Left hindlimb (tissue), 1 donor: ENCODE measurements around the gene ADGRD1.

ENCODE experiments used
- DNase-seq: peaks from one replicate; pipeline ENCODE4 v3.0.0-alpha.2; 2018

ADGRD1 gene

GRCh38 chr12:131045705-131046460 is 92.2 kb downstream of the ADGRD1 start:
- DNase-seq: peak; percentile 20

- DNase-seq: peak; percentile 51
Measured at GRCh38 chr12:131046813-131047788, 93.4 kb downstream of the ADGRD1 start.

DNA sequence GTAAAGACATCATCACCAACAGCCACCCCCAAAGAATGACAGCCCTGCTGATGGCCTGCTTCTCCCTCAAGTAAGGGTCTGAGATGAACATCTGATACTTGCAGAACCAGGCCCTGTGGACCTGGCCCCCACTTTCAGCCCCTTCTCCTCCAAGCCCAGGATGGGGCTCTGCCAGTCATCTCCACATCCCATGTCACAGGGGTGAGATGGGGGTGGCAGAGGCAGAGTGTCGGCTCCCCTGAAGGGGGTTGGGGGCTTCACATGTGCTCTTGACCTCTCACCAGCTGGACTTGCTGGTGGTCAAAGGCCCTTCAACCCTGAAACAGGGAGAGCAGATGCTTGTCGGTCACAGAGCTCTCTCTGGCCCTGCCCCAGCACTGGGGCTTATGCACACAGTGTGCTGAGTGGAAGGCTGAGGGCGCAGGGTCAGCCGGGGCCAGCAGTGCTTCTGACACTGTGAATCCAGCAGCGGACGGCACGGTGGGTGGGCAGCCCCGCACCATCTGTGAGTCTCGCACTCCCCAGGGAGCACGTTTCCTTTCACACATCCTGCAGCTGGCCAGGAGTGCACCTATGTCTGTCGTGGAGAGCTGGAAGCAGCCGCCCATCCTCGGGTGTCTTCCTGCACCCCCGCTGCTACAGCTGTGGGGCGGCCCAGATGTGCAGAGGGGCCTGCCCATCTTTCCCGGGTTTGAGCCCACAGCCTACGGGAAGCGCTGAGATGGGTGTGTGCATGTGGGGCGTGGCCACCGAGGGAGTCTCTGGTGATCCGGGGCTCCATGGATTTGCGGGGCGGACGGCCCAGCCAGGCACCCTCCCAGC is 94.3 kb downstream of the ADGRD1 start:
- DNase-seq: peak; percentile 83

- DNase-seq: no peak
Measured at GRCh38 chr12:131048611-131048990, 94.9 kb downstream of the ADGRD1 start.

- no peak for DNase-seq
Measured at GRCh38 chr12:131049002-131049401, 95.3 kb downstream of the ADGRD1 start.

DNA sequence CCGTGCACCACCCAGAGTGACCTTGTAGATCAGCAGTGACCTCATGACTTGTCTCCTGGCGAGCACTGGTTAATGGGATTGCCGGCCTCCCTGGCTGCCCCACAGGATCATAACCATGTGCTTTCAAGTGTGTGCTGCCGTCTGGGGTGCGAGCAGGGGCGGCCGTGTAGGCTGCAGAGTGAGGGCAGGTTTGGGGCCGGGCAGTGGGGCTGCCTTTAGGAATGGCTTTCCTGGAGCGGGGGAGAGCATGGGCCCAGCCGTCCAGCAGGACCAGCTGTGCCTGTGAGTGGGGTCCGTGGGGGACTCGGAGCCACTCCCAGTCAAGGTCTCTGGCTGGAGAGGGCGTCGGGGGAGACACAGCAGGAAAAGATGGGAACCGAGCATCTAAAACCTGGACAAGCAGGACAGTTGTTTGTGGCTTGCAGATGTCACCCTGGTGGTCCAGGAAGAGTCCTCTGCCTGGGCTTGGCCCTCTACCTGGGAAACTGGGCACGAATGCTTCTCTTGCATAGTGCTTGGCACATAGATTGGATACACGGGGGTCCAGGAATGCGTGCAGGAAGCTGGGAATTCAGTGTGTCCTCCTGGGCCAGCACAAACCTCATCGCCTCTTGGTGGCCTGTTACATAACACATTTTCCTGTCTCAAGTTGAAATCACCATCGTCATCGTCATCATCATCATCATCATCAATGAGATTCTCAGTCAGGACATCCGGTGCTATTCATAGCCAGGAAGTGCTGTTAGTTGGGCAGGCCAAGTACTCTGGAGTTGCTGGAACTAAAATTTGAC is 96.0 kb downstream of the ADGRD1 start:
- DNase-seq: peak; percentile 31

DNA sequence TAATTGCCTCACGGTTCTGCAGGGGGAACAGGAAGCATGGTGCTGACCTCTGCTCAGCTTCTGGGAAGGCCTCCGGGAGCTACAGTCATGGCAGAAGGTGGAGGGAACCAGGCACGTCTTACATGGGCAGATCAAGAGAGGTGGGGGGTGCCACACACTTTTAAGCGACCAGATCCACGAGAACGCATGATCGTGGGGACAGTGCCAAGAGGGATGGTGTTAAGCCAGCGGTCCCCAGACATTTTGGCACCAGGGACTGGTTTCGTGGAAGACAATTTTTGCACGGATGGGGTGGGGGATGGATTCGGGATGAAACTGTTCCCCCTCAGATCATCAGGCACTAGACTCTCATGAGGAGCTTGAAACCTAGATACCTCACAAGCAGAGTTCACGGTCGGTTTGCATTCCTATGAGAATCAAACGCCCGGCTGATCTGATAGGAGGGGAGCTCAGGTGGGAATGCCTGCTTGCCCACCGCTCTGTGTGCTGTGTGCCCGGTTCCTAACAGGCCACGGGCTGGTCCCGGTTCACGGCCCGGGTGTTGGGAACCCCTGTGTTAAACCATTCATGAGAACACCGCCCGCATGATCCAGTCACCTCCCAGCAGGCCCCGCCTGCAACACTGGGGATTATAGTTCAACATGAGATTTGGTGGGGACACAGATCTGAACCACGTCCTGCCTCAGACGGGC is 96.9 kb downstream of the ADGRD1 start:
- DNase-seq: peak; percentile 25

DNA sequence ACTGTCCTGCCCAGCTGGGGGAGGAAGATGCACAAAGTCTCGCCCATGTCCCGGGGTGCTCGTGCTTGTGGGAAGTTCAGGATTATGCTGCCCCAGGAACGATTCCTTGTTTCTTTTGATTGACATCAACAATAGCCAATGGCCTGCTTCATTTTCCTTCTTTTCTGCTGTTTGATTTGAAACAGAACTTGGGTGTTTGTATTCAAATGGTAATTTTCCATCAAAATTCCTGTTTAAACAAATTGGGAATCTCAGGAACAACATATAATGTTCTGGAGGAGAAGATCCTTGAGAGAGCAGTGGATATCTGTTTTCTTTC is 97.4 kb downstream of the ADGRD1 start:
- peak; percentile 20 for DNase-seq

DNA sequence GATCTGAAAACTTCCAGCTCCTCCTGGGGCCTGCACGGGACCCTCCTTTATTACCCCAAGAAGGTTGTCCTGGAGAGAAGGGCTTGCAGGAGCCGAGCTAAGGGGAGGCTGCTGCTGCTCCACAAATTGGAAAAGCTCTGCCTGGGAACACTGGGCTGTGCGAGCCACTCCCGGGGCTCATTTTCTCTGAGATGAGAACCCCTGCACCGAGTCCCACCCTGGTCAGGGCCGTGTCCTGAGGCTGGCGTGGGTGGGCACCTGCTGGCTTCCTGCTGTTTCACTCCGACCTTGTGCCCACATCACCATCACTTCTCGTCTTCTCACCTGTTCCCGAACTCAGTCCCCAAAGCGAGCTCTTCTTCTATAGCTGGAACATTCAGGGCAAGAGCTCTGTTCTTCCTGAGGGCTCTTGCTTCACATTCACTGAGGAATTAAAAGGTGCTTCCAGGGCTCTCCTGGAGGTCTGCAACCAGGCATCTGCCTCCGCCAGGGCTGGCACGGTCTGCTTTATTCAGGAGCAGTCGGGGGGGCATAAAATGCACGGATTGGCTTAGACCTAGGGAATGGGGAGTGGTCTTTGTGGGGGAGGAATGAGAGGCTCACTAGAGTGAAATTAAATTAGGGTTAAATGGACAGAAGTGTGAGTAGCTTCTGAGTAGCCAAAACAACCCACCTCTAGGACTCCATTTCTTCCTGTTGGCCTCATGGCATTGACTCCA is 98.5 kb downstream of the ADGRD1 start:
- DNase-seq: peak; percentile 15

DNA sequence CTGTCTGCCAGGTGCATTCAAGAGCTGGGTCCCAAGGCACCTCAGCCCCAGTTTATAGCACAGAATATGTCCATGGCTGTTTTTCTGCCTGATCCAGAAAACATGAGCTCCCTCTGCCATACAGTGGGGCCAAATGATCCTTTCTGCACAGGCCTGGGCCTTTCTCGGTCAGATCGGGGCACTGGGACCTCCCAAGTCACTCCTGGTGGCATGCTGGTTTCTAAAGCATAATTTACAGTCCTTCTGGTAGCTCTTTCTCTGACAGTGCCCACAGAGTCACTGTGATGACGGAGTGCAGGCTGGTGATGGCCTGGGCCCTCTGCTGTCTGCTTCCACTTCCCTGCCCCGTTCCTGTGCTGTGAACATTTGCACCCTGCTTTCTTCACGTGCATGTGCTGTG is 99.2 kb downstream of the ADGRD1 start:
- DNase-seq: peak; percentile 29

DNA sequence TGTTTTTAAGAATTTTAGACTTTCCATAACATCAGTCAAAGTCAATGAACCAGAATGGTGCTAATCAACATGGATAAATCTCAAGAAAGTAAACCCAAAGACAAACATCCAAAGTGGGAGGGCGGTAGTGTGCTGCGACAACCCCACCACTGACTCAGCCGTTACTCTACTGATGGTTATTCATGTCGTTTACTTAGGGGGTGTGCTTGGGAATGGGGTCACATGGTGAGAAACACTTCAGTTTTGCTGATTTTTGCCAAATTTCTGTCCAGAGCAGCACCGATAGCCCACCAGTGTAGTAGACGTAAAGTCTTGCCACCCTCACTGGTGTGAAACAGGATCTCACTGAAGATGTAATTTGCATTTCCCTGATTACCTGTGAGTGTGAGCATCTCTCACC is 99.9 kb downstream of the ADGRD1 start:
- DNase-seq: no peak

DNA sequence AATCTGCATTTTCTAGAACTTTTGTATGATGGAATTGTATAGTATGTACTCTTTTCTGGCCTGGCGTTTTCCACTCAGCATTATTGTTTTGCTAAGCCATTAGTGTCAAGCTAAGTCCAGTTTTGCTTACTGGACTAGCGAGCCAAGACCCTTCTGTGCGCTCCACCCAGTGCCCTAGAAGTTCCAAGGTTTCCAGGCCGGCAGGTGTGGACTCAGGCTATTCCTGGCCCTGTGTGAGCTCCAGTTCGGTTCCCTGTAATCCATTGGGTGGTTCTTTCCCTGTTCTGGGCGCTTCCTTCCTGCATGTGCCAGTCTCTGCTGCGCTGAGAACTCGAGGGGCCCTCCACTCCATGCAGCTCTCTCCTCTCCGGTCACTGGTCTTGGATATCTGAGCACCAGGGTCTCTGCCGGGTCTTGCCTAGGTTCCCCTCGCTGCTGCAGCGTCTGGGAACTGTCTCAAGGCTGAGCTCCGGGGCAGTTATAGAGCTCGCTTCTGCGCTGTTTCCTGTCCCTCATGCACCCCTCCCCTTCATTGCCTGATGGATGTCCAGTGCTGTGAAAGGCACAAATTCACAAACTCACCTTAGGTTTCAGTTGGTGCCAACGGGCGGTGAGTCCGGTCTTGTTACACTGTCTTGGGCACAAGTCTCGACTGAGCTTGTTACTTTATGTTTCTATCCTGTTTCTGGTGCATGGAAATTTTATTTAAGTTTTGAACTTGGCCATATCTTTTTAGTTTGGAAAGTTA is 100.8 kb downstream of the ADGRD1 start:
- peak; percentile 24 for DNase-seq

DNA sequence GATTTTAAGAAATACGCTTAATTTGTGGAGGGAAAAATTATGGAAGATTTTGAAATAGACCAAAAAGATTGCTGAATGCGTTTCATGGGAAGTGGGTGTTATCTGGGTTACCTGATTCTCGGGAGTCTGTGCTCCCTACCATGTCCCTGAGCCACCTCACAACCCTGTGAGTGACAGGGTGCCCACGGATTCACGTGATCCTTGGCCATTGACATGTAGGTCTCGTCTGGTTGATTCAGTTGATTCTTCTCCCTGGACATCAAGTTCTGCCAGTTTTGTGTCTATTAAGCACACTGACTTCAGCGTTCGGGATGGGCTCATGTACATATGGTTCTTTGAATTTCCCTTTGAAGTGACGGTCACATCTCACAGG is 101.4 kb downstream of the ADGRD1 start:
- no peak for DNase-seq

DNA sequence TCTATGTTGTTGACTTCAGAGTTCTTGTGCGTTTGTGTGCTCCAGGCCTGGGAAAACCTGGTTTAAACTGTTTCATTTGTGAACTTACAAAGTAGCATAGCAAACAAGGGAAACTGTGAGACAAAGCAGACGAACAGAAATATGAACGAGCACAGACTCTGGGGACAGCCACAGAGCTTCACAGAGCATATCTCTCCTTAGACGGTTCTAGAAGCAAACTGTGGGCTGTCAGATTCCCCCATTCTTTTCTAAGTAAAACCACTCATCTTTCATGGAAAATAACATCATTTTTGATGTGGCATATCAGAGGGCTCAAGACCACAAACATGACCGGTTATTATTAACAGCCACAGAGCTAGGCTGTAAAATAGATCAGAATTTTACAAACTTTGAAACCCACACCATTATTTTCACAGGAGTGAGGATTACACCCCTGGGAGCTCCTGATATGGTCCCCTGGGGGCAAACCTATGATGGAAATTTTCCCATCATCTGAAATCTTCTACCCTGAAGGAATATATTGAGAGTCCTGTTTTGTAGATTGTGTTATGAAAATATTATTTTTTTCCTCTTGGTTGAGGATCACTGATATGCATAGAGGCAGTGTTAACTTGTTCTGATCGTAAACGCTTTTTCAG is 102.0 kb downstream of the ADGRD1 start:
- DNase-seq: no peak

DNA sequence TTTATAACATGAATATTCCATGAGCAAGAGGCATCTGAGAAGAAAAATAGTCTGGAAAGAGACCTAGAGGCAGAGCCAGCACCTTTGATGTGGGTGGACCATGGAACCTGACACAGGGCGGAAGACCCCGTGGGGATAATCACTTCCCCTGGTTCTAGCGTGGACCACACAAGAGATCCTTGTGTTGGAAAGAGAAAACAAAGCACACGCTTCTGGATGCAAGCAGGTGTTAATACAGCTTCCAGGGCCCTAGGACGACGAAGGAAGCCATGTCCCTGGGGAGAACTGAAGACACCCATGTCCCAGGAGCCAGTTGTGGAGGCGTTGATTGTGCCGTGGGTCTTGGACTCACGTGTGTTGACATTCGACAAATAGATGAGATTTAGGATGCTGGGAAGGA is 102.9 kb downstream of the ADGRD1 start:
- DNase-seq: no peak

DNA sequence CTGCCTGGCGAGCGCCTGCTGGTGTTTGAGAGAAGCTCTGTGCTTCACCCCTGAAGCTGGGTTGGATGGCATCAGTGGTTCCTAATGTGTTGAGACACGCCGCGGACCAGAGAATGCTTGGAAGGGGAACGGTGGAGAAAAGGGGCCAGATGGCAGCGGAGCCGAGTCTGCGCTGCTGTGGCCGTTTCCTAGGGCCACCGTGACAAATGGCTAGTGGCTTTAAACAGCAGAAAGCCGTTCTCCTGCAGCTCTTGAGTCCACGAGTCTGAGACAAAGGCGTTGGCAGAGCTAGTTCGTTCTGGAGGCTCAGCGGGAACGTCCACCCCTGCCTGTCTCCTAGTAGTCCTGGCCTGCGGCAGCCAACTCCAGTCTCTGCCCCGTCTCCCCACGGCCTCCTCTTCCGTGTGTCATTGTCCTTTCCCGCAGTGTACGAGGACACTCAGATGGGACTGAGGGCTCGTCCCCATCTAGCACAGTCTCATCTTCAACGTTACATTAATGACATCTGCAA is 103.6 kb downstream of the ADGRD1 start:
- DNase-seq: no peak

DNA sequence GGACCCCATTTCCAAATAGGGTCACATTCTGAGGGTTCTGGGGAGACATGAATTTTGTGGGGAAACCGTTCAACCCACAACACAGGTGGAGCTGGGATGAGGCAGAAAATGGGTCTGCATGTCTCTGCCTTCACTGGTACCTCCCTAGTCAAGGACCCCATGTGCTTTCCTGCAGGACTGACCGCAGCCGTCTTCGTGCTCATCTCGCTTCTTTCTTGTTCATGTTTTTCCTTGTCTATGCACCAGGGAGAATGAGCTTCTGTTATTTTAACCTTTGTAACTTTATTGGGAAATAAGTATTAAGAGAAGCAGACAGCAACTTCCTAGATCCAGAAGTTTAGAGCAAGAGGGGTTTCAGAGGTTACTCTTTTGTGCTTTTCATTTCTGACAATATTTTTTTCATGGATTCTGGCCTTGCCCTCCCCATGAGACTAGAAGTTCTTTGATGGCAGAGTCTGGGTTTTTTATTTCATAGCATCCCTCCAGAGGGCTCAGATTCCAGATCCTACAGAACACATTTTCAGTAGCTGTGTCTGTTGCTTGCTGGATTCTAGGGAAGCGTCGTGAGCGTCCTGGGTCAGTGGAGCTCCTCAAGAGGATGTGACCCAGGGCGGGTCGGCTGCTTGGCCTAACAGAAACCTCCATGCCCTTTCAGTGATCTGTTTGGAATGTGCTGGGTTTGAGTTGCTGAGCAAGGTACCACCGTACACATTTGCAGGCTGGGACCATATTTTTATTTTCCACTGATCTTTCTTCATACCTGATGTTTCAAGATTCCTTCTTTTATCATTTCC is 104.2 kb downstream of the ADGRD1 start:
- no peak for DNase-seq

- no peak for DNase-seq
Measured at GRCh38 chr12:131058700-131059099, 105.0 kb downstream of the ADGRD1 start.
